Parathyroid adenoma (tissue), 2 donors: ENCODE data around the gene MAP7.

Source experiments
- H2AFZ ChIP-seq: fragments of 300-600 bp; sonication (generic); one replicate; pipeline ENCODE4 v1.7.0; 2017; ENCODE audit warnings: antibody characterized with exemption, mild to moderate bottlenecking
- H3K27ac ChIP-seq: fragments of 300-600 bp; sonication (generic); one replicate; pipeline ENCODE4 v1.7.0; 2017
- H3K27me3 ChIP-seq: fragments of 300-600 bp; sonication (generic); one replicate; pipeline ENCODE4 v1.7.0; 2017; ENCODE audit warnings: low read length; ENCODE audit not compliant: control insufficient read depth, insufficient read depth
- H3K36me3 ChIP-seq: fragments of 300-600 bp; sonication (generic); one replicate; pipeline ENCODE4 v1.7.0; 2017; ENCODE audit warnings: low read length; ENCODE audit not compliant: control insufficient read depth, insufficient read depth
- H3K4me1 ChIP-seq: fragments of 300-600 bp; sonication (generic); one replicate; pipeline ENCODE4 v1.7.0; 2017; ENCODE audit warnings: control low read depth
- H3K4me2 ChIP-seq: fragments of 300-600 bp; sonication (generic); one replicate; pipeline ENCODE4 v1.7.0; 2017; ENCODE audit warnings: low read length
- H3K4me3 ChIP-seq: fragments of 300-600 bp; sonication (generic); one replicate; pipeline ENCODE4 v1.7.0; 2017; ENCODE audit warnings: low read depth, low read length
- H3K79me2 ChIP-seq: fragments of 300-600 bp; sonication (generic); one replicate; pipeline ENCODE4 v1.7.0; 2017; ENCODE audit warnings: control low read depth
- H3K9ac ChIP-seq: fragments of 300-600 bp; sonication (generic); one replicate; pipeline ENCODE4 v1.7.0; 2017; ENCODE audit warnings: mild to moderate bottlenecking
- H3K9me3 ChIP-seq: fragments of 300-600 bp; sonication (generic); one replicate; pipeline ENCODE4 v1.7.0; 2017; ENCODE audit warnings: low read length; ENCODE audit not compliant: control insufficient read depth
- TF ChIP-seq, protein P1 (sequence below): fragments of 300-600 bp; sonication (generic); IDR thresholded peaks from one replicate; pipeline ENCODE4 v1.7.0; 2017; ENCODE audit warnings: antibody characterized with exemption, mild to moderate bottlenecking
- donor health status: primary hyperparathyroidism.

Gene MAP7

GRCh38 chr6:136532030-136532429, 18.2 kb downstream of the MAP7 start:
- Histone ChIP-seq H3K9me3 (no peaks in the 10 kb centered on the region), H2AFZ (no peak overlapping the region), H3K4me3 (no peak overlapping the region), H3K4me1 (peaks cover 5% of the 10 kb centered on the region), H3K79me2 (peaks cover 27% of the 10 kb centered on the region), H3K27me3 (no peaks in the 10 kb centered on the region), H3K27ac (no peak overlapping the region), H3K9ac (no peak overlapping the region), H3K36me3 (no peaks in the 10 kb centered on the region), H3K4me2 (no peak overlapping the region)
- TF ChIP-seq, protein P1, sequence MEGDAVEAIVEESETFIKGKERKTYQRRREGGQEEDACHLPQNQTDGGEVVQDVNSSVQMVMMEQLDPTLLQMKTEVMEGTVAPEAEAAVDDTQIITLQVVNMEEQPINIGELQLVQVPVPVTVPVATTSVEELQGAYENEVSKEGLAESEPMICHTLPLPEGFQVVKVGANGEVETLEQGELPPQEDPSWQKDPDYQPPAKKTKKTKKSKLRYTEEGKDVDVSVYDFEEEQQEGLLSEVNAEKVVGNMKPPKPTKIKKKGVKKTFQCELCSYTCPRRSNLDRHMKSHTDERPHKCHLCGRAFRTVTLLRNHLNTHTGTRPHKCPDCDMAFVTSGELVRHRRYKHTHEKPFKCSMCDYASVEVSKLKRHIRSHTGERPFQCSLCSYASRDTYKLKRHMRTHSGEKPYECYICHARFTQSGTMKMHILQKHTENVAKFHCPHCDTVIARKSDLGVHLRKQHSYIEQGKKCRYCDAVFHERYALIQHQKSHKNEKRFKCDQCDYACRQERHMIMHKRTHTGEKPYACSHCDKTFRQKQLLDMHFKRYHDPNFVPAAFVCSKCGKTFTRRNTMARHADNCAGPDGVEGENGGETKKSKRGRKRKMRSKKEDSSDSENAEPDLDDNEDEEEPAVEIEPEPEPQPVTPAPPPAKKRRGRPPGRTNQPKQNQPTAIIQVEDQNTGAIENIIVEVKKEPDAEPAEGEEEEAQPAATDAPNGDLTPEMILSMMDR = no peak

DNA sequence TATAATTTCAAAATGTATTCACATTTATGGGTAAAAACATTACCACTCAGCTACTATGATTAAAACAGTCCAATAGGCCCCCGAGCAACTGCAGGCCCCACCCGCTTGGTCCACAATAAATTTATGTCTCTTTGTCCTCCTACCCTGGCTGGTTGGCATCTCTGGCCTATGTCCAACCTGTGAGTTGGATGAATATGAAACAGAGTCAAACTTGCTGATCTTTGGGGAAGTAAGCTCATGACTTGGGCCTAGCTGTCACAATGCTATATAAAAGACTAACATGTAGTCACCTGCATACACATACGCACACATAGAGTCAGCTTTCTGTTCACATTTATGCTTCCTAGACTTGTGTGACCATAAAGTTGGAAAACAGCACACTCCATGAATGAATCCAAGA, 20.5 kb downstream of the MAP7 start:
- Histone ChIP-seq H3K4me2 (no peak overlapping the region), H3K4me3 (no peak overlapping the region), H3K4me1 (peaks cover 12% of the 10 kb centered on the region), H3K9me3 (no peaks in the 10 kb centered on the region), H3K36me3 (no peaks in the 10 kb centered on the region), H3K9ac (no peak overlapping the region), H2AFZ (no peak overlapping the region), H3K27me3 (no peaks in the 10 kb centered on the region), H3K79me2 (peaks cover 22% of the 10 kb centered on the region), H3K27ac (no peak overlapping the region)
- TF ChIP-seq, protein P1 = no peak

GRCh38 chr6:136528477-136528876, 21.7 kb downstream of the MAP7 start:
- Histone ChIP-seq H3K27ac (no peak overlapping the region), H2AFZ (no peak overlapping the region), H3K79me2 (peaks cover 16% of the 10 kb centered on the region), H3K9me3 (no peaks in the 10 kb centered on the region), H3K36me3 (no peaks in the 10 kb centered on the region), H3K4me3 (no peak overlapping the region), H3K4me2 (no peak overlapping the region), H3K27me3 (no peaks in the 10 kb centered on the region), H3K4me1 (peaks cover 12% of the 10 kb centered on the region), H3K9ac (no peak overlapping the region)
- TF ChIP-seq, protein P1 = no peak

DNA sequence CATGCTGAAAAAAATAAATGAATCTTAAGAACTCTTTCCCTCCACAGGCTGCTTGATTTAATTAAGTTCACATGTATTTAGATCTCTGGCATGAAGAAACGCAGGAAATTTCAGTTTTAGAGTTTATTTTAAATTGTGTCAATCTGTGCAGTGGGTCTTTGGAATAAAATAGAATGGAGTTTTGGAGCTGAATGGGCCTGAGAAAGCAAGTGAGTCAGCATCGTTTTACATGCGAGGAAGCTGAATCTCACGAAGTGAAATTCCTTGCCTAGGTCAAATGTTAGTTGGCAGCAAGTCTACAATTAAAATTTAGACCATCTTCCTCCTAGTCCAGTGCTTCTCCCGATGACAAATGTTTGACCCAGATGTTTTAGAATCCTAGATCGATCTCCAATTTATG, 22.4 kb downstream of the MAP7 start:
- Histone ChIP-seq H3K4me2 (no peak overlapping the region), H3K9ac (no peak overlapping the region), H3K4me1 (peaks cover 12% of the 10 kb centered on the region), H3K27me3 (no peaks in the 10 kb centered on the region), H3K27ac (no peak overlapping the region), H3K9me3 (no peaks in the 10 kb centered on the region), H3K4me3 (no peak overlapping the region), H2AFZ (no peak overlapping the region), H3K79me2 (peaks cover 14% of the 10 kb centered on the region), H3K36me3 (no peaks in the 10 kb centered on the region)
- TF ChIP-seq, protein P1 = no peak

- no peaks in the 10 kb centered on the region for H3K27me3 ChIP-seq
- peaks cover 19% of the 10 kb centered on the region for H3K79me2 ChIP-seq
- no peak overlapping the region for H2AFZ ChIP-seq
- H3K36me3 ChIP-seq = no peaks in the 10 kb centered on the region
- TF ChIP-seq, protein P1 = no peak
- no peak overlapping the region for H3K27ac ChIP-seq
- no peak overlapping the region for H3K4me3 ChIP-seq
- H3K9ac ChIP-seq = no peak overlapping the region
- no peaks in the 10 kb centered on the region for H3K9me3 ChIP-seq
- peak overlapping the region; percentile 29 for H3K4me2 ChIP-seq
- H3K4me1 ChIP-seq = peaks cover 14% of the 10 kb centered on the region
Observed at GRCh38 chr6:136526937-136527336, 23.3 kb downstream of the MAP7 start.
